Daoy (cell line): Measurements from ENCODE around the gene SLMAP. TPM values are rescaled to one million over a fixed set of nuclear protein-coding genes. Genes with fewer than 3 reads are reported as not detected.
"Not testable (repeated sequence)": the region's sequence is repeated elsewhere in the genome, so short reads cannot be mapped to it uniquely, and the experiment has no call there.

ENCODE experiments used
- DNase-seq: peaks from one replicate; pipeline ENCODE4 v3.0.0-alpha.2; 2015; ENCODE audit warnings: low read depth
- total RNA-seq: library from RNA; depleted of rRNA; stranded (reverse); fragments of >200 nt; shearing (Covaris generic); gene quantifications from 2 replicates; pipeline ENCODE4 v1.2.3, GENCODE V29; 2014

The SLMAP gene
- total RNA-seq, 1 experiment from 2014 or later: 34.9 TPM

GRCh38 chr3:57793737-57794187, 37.7 kb downstream of the SLMAP start:
- peak; percentile 27 for DNase-seq

GRCh38 chr3:57794501-57794900, 38.4 kb downstream of the SLMAP start:
- no peak for DNase-seq

DNA sequence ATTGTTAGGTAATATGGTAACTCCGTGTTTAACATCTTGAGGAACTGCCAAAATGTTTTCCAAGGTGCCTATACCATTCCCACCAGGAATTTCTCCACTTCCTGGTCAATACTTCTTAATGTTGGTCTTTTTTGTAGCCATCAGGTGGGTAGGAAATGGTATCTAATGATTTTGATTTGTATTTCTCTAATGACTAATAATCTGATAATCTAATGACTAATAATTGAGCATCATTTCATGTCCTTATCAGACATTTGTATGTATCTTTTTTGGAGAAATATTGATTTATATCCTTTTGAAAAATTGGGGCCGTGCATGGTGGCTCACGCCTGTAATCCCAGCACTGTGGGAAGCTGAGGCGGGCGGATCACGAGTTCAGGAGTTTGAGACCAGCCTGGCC, 38.8 kb downstream of the SLMAP start:
- no peak for DNase-seq

GRCh38 chr3:57796261-57796660, 40.2 kb downstream of the SLMAP start:
- peak; percentile 12 for DNase-seq

DNA sequence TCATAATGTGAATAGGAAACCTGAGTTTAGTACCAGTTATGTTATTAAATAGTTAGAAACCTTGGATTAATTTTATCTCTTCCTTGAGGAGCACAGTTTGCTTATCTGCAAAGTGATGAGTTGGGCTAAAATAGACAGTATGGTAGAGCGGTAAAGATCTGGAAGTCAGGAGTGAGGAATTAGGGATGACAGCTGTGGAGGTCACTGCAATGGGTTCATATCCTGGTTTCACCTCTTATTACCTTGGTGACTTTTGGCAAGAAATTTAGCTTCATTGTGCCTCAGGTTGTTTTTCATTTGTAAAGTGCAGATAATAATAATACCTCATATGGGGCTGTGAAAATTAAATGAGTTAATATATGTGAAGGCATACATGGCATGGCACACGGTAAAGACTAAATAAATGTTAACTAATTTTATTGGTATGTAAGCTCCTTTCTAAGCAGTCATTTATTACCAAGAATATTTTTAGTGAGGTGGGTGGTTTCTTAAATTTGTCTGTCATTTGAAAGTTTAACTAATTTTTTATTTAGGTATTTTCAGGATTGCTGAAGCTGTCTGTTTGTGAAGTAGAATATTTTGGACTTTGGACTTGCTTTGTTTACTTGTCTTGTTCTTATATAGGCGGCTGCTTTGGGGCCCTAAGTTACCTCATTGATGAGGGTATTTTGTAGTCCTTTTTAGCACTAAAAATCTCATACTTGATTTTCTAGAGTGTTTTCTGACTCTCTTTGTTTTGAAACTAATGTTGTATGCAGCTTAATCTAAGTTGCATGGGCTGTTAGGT, 41.8 kb downstream of the SLMAP start:
- no peak for DNase-seq

DNA sequence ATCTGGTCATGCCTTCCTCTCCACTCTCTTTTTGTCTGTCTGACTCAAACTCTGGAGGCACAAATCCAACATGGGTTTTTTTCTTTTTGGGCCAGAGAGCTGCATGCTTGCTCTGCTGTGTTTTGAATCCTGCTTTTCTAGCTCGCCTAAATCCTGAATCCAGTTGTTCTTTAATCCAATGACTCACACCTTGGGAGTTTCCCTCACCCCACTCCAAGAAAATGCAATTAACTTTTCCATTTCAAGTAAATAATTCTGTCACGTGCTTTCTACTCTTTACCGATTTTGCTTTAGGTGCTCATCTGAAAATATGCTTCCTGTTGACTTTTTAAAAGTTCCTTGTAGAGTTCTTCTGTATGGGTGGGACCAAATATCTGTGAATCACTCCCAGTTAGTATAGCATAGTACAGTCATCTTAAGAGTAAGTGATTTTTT, 47.6 kb downstream of the SLMAP start:
- peak; percentile 86 for DNase-seq

DNA sequence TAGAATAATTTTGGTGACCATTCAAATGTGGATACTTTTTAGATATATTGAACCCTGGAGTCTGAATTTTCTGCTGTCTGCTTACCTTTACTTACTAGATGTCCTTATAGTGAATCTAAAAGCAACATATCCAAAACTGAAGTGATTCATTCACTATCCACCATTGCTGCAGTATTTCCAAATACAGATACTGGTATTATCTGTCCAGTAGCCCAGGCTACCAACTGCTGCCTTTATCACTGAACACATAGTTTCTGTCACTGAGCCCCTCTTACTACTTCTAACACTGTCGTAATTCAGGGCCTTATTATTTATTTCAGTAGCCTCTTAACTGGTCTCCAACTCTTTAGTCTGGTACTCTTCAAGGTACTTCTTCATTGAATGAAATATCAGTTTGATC, 49.2 kb downstream of the SLMAP start:
- DNase-seq: no peak

DNA sequence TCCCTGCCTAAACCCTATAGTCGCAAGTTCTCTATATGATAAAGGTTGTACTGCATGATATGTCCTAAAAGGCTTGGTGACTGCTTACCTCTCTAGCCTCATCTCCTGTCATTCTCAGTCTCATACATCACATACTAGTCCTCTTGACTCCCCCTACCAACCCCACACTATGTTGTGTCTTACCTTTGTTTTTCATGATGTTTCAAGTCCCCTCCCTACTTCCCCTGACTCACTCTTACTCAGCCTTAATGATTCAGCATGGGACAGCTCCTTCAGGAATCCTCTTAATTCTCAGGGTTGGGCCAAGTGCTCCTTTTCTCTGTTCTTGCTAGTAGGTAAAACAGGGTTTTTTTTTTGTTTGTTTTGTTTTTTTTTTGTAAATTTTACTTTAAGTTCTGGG, 49.6 kb downstream of the SLMAP start:
- peak; percentile 85 for DNase-seq

DNA sequence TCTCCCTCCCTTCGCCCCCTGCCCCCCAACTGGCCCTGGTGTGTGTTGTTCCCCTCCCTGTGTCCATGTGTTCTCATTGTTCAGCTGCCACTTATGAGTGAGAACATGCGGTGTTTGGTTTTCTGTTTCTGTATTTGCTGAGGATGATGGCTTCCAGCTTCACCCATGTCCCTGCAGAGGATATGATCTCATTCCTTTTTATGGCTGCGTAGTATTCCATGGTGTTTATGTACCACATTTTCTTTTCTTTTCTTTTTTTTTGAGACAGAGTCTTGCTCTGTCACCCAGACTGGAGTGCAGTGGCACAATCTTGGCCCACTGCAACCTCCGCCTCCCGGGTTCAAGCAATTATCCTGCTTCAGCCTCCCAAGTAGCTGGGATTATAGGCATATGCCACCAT, 50.1 kb downstream of the SLMAP start:
- not testable (repeated sequence) for DNase-seq

- DNase-seq: no peak
Measured at GRCh38 chr3:57808961-57809608, 53.0 kb downstream of the SLMAP start.

DNA sequence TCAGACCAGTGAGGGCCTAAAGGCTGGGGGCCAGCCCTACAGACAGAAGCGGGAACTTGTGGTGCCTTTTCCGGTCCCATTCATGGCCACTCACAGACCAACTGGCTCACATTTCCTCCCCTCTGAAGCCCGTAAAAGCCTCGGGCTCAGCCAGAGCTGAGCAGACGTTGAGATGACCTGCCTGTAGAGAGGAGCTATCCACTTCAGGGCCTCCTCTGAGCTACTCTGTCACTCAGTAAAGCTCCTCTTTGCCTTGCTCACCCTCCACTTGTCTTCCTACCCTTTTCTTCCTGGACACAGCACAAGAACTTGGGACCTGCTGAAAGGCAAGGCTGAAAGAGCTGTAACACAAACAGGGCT, 53.5 kb downstream of the SLMAP start:
- no peak for DNase-seq

DNA sequence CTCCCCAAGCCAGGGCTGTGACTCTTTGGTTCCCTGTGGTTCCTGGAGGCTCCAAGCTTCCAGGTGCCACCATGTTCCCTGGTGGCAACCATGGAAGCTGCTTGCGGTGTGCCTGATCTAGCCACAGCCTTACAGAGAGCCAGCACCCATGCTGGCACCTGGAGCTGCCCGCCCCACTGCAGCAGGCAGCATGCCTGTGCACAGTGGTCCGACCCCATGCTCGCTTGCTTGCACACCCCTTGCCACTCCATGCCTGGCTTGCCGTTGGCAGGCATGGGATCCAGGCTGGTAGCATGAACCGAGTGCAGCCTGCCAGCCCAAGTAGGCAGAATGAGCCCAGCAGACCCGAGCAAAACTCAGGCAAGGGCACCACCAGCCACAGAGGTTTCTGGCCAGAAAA, 53.9 kb downstream of the SLMAP start:
- DNase-seq: no peak

DNA sequence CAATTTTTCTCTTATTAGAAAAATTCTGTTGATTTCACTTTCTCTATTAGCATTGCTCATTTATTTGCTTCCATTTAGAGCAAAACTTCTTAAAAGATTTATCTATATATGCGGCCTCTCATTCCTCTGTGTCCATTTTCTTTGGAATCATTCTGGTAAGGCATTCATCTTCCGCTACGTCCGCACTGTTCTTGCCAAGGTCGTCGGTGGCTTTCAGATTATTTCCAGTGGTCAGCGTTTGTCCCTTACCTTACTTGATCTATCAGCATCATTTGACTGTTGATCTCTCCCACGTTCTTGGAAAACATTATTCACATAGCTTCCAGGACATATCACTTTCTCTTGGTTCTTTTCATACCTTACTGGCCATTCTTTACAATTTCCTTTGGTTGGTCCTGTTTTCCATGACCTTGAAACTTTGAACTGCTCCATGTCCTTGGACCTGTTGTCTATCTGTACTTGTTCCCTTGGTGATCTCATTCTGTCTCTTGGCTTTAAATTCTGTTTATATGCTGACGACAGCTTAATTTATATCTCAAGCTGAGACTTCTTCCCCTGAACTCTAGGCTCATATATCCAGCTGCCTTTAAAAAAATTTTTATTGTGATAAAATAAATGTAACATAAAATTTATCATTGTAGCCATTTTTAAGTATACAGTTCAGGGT, 54.5 kb downstream of the SLMAP start:
- no peak for DNase-seq

DNA sequence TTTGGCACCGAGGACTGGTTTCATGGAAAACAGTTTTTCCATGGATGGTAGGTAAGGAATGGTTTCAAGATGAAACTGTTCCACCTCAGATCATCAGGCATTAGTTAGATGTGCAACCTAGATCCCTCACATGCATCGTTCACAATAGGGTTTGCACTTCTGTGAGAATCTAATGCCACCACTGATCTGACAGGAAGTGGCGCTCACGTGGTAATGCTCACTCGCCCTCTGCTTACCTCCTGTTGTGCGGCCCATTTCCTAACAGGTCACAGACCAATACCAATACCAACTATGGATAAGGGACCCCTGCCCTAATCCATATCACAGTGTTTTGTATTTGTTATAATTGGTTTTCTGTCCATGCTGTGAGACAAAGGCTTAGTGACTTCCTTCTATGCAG, 58.9 kb downstream of the SLMAP start:
- DNase-seq: no peak

GRCh38 chr3:57816471-57817095, 60.5 kb downstream of the SLMAP start:
- no peak for DNase-seq

- no peak for DNase-seq
Measured at GRCh38 chr3:57818772-57819171, 62.7 kb downstream of the SLMAP start.

DNA sequence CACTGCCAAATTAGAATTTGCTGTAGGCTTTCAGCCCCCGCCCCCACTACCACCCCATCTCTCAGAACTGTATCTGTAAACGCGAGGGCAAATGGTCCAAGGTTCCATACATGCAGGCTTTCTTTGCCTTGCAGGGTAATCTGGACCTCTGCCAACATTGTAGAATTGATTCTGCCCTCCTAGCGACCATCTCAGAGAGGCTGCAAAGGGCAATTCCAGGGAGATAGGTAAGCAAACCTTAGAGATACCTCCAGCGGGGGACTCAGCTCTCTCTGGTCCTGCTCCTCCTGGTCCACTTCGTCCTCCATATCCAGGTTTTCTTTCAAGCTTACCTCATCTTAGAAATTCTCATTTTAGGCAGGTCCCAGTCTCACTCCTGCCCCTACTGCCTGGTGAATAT, 64.4 kb downstream of the SLMAP start:
- DNase-seq: no peak

GRCh38 chr3:57821765-57822164, 65.7 kb downstream of the SLMAP start:
- no peak for DNase-seq

DNA sequence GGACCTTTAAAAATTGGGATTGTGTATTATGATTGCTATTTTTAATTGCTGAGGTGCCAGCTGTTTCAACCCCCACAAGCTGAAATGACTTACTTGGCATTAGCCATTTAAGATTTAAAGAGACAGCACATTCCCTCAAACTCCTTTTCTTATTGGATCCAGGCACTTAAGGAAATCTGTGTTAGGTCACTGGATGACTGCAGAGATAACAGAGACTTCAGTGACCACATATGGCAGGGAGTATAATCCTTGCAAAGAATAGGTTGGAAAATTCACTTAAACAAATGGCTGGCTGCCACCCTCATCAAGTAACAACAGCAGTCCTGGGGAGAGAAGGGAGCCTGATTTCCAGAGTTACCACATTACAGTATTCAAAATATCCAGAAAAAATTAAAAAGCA, 66.6 kb downstream of the SLMAP start:
- no peak for DNase-seq

- DNase-seq: no peak
Measured at GRCh38 chr3:57825116-57825515, 69.0 kb downstream of the SLMAP start.

DNA sequence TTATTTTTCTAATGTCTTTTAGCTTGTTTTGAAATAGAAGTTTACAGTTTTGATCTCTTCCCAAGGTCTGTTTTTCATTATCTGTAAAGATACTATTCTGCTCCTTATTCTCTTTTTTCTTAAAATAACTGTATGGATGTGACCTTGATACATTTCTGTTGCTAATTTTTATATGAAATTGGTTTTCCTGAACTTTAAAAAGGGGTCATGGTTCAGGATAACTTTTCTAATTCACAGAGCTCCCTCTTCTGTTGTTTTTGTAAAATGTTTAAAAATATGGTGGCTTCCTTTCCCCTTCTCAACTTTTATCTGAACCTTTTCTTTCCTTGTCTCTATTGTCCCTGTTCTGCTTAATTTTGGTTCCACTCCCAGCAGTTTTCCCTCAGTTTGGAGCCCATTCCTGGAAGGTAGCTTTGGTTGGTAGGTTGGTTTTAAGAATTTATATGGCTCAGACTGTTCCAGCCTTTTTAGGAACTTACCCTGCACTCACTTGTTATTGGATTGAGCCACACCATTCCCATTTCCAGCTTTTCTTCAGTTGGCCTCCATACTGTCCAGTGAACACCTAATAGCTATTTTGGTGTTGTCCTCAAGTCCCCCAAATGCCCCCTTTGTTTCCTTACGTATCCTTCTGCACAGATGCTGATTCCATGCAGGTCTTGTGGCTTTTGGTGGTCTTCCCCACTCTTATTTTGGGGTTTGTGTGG, 70.3 kb downstream of the SLMAP start:
- no peak for DNase-seq
